GM10248 (cell line): ENCODE data around the gene MYL7.

Source experiments
- CTCF ChIA-PET: fragments of 300-600 bp; sonication (Branson Sonifier 250); formaldehyde crosslinking; extraction: SDS; loops from one replicate; lab custom pipeline; 2021; ENCODE audit warnings: antibody characterized with exemption; lab: Yijun Ruan, JAX
- POLR2A ChIA-PET: fragments of 350-650 bp; sonication (Branson Sonifier 250); formaldehyde crosslinking; extraction: SDS; loops from one replicate; lab custom pipeline; 2020; ENCODE audit warnings: antibody characterized with exemption; lab: Yijun Ruan, JAX
- DNase-seq: peaks from one replicate; pipeline ENCODE4 v3.0.0; 2012; ENCODE audit errors: extremely low spot score
- CTCF ChIP-seq: IDR thresholded peaks from 2 replicates; pipeline ENCODE4 v1.5.1; 2012; ENCODE audit warnings: mild to moderate bottlenecking, low read depth; ENCODE audit errors: extremely low read depth, missing control alignments, control extremely low read depth

MYL7 gene

GRCh38 chr7:44186736-44187135 is 45.6 kb upstream of the MYL7 start:
- TF ChIP-seq CTCF = no peak
- ChIA-PET CTCF (interaction anchor here (0.8 to 1.7 kb wide), 4 partner anchors 10 to 378 kb away, joined by 3 to 7 read pairs (median 4); no protein-coding TSS in a partner anchor), POLR2A (no interaction called here)
- DNase-seq = no peak

GRCh38 chr7:44185729-44186128 is 44.6 kb upstream of the MYL7 start:
- POLR2A ChIA-PET = no interaction called here
- DNase-seq = no peak
- CTCF ChIA-PET = interaction anchor here (0.8 kb wide), 1 partner anchor 10 kb away, joined by 3 read pairs; no protein-coding TSS in a partner anchor
- no peak for TF ChIP-seq CTCF

- POLR2A ChIA-PET = no interaction called here
- TF ChIP-seq CTCF = no peak
- no peak for DNase-seq
- CTCF ChIA-PET = interaction anchor here (0.5 kb wide), 1 partner anchor 43 kb away, joined by 3 read pairs; no protein-coding TSS in a partner anchor
Measured at GRCh38 chr7:44184873-44185446, 43.8 kb upstream of the MYL7 start.

GRCh38 chr7:44184206-44184872 is 43.2 kb upstream of the MYL7 start:
- DNase-seq = no peak
- TF ChIP-seq CTCF = no peak
- ChIA-PET CTCF (interaction anchor here (0.5 kb wide), 1 partner anchor 42 kb away, joined by 3 read pairs; no protein-coding TSS in a partner anchor), POLR2A (no interaction called here)

GRCh38 chr7:44183386-44183785 is 42.3 kb upstream of the MYL7 start:
- CTCF ChIA-PET = interaction anchor here (1.6 kb wide), 1 partner anchor 12 kb away, joined by 7 read pairs; no protein-coding TSS in a partner anchor
- TF ChIP-seq CTCF = no peak
- DNase-seq = no peak
- POLR2A ChIA-PET = no interaction called here

- POLR2A ChIA-PET = no interaction called here
- CTCF ChIA-PET = interaction anchor here (1.6 kb wide), 1 partner anchor 12 kb away, joined by 7 read pairs; no protein-coding TSS in a partner anchor
- TF ChIP-seq CTCF = no peak
- DNase-seq = no peak
Measured at GRCh38 chr7:44182827-44183226, 41.7 kb upstream of the MYL7 start.
